NCI-H226 (cell line): ENCODE measurements around the gene TOMM34.

Experiments
- DNase-seq: peaks from one replicate; pipeline ENCODE4 v3.0.0-alpha.2; 2015

TOMM34 gene

DNA sequence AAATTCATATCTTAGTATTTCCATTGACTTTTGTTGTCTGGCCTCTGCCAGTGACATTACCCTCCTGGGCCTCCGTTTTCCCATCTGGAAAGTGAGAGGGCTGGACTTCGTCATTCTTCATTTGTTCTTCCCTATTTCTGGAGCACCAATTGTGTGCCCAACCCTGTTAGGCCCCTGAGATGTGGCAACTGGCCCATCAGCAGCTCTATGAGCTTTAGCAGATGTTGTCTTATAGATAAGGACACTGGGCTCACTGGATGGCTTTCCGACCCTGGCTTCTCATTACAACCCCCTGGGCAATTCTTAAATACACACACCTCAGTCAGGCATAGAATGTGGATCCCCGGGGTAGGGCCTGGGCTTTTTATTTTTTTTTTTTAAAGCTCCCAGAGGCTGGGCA is 35.7 kb downstream of the TOMM34 start:
- DNase-seq = no peak

DNA sequence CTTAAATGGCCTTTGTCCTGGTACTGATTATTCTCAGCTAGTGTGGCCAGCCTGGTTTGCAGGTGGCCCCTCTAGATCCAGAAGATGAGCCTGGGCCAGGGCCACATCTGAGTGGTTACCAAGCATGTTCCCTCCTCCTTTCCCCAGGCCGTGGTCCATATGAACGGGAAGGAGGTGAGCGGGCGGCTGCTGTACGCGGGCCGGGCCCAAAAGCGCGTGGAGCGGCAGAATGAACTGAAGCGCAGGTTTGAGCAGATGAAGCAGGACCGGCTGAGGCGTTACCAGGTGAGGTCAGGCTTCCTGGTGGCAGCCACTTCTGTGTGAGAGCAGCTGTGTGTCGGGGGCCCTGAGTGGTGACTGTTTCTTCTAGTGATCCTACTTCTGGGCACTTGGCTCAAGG is 38.8 kb downstream of the TOMM34 start:
- no peak for DNase-seq

DNA sequence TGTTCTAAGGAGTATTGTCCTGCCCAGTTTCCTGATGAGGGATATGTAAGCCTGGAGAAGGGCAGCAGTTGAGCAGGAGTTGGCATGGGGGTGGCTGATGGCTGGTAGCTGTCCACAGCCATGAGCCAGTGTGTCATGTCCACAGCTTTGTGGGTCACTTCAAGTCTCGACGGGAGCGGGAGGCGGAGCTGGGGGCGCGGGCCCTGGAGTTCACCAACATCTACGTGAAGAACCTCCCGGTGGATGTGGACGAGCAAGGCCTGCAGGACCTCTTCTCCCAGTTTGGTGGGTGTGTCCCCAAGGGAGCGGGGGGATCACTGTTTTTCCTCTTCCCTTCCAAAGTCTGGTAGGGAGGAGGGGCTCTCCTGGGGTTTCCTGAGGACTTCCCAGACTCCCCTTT is 41.4 kb downstream of the TOMM34 start:
- DNase-seq = no peak

DNA sequence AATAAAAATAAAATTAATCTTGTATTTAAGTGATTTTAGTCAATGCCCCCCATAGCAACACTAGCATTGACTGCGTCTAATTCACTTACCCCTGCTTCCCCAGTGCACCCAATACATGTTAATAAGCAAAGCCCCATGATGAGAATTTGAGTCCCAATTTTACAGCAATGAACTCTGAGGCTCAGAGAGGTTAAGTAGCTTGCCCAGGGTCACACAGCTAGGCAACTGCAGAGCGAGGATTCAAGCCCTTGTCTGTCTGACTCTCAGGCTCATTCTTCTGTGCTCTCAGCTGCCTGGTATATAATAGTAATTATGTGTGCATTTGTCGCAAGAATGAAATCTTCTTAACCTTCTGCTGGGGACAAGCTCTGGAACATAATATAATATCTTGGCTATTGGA is 41.9 kb downstream of the TOMM34 start:
- no peak for DNase-seq

DNA sequence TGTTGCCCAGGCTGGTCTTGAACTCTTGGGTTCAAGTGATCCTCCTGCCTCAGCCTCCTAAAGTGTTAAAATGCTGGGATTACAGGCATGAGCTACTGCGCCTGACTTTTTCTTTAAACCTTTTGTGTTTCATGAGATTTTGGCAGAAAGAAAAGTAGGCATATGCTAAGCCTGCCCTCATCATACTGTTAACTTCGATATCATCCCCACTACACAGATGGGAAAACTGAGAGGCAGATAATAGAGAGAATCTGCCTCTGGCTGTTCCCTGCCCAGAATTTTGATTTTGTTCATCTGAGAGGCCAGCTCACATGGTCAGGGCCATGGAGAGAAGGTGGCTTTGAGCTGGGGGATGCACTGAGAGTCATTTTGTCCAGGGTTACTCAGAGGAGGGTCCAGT is 42.8 kb downstream of the TOMM34 start:
- no peak for DNase-seq

DNA sequence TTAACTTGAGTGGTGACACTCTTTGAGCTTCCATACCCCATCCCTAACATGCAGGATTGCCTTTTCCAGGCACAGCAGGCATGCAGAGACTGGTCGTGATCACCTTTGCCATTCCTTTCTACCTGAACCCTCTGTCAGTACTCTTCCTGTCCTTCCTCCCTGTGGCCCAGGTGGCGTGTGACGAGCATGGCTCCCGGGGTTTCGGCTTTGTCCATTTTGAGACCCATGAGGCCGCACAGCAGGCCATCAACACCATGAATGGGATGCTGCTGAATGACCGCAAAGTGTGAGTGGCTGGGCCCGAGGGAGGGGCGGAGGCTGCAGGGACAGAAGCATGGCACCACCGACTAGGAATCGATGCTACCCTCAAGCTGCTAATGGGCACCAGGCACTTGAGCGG is 43.6 kb downstream of the TOMM34 start:
- no peak for DNase-seq

DNA sequence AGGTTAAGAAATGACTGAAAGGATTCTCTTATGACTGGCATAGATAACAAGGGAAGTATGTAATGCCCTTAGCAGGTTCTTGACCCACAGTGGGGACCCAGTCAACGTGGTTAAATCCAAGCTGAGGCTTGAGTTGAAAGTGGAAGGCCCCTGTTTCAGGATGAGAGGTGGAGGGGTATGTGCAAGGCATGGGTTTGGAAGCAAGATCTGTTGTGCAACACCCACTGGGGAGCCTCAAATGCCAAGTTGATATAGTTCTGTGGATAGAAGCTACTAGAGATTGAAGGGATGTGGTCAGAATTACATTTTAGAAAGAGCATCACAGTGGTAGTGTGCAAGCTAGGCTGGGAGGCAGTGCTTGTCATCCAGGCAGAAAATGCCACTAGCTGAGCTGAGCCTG is 45.3 kb downstream of the TOMM34 start:
- DNase-seq = no peak

DNA sequence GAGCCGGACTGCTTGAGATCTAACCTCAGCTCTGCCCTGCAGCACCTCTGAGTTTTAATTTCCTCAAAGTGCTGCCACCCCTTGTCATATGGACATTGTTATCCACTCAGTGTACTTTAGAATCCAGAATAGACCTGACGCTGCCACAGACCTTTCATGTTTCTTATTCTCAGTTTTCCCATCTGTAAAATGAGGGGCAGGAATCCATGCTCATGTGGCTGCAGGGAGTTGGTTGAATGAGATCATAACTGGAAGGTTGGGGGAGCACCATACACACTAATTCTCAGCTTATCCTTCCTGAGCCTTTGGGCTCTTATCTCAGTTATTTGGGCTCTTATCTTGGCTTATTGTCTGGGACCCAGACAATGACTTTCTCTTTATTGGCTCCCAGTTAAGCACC is 48.0 kb downstream of the TOMM34 start:
- no peak for DNase-seq

DNA sequence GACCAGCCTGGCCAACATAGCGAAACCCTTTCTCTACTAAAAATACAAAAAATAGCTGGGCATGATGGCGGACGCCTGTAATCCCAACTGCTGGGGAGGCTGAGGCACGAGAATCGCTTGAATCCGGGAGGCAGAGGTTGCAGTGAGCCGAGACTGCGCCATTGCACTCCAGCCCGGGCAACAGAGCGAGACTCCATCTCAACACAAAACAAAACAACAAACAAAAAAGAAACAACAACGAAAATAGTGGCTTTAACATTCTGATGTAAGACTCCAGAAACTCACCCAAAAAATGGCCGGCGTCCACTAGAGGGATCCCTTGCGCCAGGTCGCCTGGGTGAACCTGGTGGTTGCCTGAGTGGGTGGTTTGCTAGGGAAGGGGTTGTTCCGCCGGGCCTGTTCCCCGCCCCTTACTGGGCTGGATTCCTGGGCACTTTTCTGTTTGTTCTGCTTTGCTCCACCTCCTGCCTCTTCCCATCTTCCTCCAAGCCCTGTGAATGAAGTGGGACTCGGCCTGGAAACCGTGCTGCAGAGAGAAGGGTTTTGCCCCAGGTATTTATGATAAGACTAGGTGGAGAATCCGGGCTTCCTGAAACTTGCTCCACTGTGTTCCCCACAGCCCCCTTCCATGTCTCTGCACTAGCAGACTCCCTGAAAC is 48.8 kb downstream of the TOMM34 start:
- DNase-seq = peak; percentile 59

DNA sequence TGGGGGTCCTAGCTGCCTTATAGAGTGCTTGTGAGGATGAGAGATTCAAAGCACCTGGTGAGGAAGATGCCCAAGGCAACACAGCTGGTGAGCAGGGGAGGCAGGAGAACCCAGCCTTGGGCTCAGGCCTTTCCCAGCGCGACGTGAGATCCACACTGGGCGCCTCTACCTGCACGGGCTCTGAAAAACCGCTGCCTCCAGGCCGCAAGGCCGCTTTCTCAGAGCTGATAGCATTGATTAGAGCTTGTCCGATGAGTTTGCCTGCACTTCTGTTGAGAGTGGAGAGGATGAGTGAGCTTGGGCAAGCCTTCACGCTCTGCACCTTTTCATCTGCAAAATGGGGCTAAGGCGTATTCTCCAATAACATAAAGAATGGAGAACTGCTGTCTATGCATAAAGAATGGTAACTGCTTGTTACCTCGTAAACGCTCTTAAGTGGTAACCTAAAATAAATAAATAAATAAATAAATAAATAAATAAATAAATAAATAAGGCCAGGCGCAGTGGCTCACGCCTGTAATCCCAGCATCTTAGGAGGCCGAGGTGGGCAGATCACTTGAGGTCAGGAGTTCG is 49.4 kb downstream of the TOMM34 start:
- DNase-seq = no peak

DNA sequence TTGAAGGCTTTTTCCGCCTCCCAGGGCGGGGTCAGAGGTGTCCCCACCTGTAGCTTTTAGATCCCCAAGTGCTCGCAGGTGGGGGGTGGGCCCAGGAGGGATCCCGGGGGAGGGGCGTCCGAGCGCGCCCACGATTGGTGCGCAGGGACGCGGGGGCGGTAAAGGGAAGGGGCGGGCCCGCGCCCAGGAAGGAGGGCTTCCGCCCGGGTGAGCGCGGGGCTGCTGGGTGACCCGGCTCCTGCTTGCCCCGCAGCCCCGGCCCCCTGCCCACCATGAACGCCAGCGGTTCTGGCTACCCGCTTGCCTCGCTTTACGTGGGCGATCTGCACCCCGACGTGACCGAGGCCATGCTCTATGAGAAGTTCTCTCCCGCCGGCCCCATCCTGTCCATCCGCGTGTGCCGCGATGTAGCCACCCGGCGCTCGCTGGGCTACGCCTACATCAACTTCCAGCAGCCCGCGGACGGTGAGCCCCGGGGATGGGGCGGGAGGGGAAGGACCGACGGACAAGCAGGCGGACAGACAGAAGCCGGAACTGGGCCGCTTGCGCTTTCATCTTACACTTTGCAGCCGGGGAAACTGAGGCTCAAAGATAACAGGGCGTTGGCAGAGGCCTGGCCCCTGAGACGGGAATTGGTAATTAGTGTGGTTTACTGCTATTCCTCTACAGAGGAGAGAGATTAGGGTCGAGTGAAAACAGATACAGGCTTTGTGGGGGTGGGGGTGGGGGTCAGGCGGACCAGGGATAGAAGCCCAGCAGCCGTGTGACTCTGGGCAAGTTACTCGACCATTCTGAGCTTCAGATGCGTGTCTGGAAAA is 50.1 kb downstream of the TOMM34 start, which contains the start of gene PABPC1L:
Gene PABPC1L, plus strand, starts transcription at position 189 of the 818 bp plus-strand sequence. Its CDS starts 84 bp downstream, at position 273.
- DNase-seq = peak; percentile 64

DNA sequence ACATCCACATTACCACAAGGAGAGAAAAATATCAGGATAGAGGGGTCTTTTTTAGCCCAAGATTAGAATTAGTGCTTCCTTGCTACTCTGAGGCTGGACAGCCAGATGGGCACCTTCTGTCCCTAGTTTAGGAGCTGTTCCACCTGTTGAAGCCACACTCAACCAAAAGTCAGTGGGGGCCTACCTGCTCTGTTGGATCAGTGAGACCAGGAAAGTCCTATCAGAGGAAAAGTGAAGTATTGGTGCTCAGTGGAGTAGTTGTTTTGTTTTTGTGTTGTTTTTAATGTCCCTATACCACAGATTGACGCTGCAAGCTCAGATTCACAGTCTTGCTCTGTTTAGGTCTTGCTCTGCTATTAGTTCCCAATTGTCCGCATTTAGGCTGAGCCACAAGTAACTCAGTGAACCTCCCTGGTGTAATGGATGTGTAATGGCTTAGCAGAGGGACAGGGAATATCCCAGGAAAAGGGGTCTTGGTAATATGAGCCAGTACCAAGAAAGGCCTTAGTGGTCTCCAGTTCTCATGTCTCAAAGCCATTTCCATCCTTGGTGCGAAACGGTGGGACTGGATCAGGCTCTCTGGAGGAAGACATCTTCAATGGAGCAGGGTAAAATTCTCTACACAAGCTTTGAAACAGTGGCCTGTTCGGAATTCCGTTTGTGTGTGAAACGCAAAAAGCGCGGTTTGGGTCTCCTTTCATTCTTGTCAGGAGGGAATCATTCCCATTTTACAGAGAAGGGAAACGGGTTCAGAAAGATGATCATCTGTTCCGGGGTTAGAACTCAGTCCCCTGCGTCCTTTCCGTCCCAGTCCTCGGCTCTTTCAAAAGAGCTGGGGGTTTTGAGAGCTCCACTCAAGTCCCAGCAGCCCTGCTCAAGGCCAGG is 51.0 kb downstream of the TOMM34 start:
- DNase-seq = no peak

DNA sequence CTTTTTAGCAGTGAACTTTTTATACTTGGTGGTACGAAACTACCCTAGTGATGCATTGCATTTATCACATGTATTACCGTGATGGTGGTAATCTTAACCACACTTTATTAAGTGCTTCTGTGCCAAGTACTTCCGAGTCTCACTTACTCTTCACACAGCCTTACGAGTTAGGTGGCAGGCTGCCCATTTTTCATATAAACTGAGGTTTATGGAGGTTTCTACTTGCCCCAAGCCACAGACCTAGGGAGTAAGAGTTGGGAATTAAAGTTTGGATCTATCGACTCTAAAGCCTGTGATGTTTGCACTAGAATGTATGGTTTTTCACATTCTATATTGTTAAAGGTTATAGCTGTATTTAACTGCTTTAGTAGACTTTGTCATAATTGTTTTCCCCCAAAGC is 55.8 kb downstream of the TOMM34 start:
- no peak for DNase-seq

DNA sequence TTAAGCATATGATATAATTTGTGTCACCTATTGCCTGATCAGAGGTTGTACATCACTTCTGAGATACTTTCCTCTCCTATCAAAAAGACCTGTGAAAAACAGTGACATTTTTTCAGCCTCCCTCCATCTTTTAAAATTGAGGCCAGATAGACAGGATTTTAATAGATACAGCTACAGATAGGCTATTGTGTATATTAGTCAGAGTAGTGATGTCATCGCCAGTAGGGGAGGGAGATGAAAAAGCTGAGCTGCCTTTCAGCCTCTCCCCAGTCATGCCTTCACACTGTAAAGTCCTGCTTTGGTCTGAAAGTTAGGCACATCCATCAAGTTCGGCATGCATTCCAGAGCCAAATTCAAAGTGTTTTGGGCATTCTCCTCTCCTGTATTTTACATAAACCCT is 58.2 kb downstream of the TOMM34 start:
- DNase-seq = peak; percentile 34

DNA sequence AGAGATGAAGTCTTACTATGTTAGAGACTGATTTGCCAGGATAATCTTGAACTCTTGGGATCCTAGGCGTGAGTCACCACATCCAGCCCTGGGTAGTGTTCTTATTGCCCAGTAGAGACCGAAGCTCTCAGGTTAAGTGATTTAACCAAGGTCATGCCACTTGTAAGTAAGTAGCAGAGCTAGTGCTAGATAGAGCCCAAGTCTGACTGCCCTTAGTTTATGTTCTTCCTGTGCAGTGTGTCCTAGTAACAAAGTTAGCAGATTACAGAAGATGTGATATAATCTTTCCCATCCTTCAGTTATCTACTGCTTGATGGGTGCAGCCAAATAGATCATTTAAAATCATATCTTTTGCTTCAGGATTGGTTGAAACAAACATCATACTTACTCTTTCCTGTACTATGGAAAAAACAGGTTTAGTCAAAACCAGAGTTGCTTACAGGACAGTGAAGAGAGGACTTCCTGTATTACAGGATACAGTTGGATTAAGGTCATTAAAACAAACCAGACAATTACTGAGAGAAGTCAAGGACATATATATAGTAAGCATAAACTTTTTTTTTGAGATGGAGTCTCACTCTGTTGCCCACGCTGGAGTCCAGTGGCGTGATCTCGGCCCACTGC is 59.9 kb downstream of the TOMM34 start:
- peak; percentile 26 for DNase-seq

DNA sequence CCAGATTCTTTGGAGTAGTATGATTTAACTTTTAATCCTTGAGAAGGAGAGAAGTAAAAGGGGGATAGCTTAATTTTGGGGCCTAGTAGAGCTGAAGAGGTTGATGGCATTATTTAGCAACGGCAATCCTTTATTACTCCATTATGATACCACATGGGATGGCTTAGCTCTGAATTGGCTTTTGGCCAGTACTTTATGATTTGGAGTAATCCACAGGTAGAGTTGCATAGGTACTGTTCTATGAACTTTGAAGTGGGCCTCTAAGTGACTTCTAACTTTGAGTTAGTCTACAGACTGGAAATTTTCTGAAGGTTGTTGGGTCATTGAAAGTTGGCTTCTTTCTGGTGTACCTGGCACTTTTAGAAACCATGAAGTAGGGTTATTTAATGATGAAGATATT is 63.1 kb downstream of the TOMM34 start:
- DNase-seq = no peak

DNA sequence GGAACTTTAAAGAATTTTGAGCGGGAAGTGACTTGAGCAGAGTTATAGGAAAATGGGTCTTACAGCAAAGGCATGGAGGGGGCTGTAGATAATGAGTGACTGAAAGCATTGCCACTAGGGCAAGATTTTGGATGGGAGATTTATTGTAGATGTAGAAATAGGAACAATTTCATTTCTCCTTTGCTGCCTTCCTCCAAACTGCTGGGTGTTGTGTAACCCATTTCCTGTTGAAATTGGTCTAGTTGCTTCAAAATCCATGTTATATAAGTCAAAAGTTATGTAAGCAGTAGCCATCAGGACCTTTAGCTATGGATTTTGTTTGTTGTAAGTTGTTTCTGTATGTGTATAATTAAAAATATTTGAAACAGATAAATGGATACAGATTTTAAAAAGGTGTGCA is 63.6 kb downstream of the TOMM34 start:
- peak; percentile 38 for DNase-seq

DNA sequence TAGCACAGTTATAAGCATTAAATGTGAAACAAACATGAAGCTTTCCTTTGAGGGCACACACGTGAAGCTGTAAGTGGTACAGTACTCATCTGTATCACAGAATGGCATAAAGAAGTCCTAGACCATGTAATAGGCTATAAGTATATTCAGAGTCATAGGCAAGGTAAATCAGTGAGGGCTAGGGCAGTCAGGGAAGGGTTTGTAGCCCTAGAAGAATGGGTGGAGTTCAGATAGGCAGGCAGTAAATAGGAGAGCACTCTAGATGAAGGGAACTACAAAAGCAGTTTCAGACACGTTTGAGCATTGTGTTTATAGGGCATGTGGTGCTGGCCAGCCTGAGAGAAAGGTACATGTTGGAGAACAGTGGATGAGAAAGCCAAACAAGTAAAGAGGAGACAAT is 65.2 kb downstream of the TOMM34 start:
- DNase-seq = no peak
